Panc1 (cell line): ENCODE data around the gene KIAA0586. TPM values are rescaled to one million over a fixed set of nuclear protein-coding genes. Genes with fewer than 3 reads are reported as not detected.

Experiments
- ATAC-seq: fragments of 200-7000 bp; cut with Tn5 transposase; 2 replicates; pipeline ENCODE4 v1.9.1; 2020; ENCODE audit warnings: mild to moderate bottlenecking, moderate library complexity
- BruUV-seq: library from RNA; stranded (reverse); fragments of 400-500 nt; replicated peaks from 2 replicates; lab custom pipeline; 2021; lab: Mats Ljungman, UMichigan
- CTCF ChIA-PET: fragments of 300-600 bp; sonication (Branson Sonifier 250); formaldehyde crosslinking; loops from one replicate; lab custom pipeline; 2022; ENCODE audit warnings: antibody characterized with exemption; lab: Charles Lee
- POLR2A ChIA-PET: fragments of 300-600 bp; sonication (Branson Sonifier 250); formaldehyde crosslinking; loops from one replicate; lab custom pipeline; 2022; ENCODE audit warnings: antibody characterized with exemption; lab: Charles Lee
- DNase-seq: peaks from one replicate; pipeline ENCODE4 v3.0.0-alpha.2; 2010; ENCODE audit warnings: low read depth, low spot score
- H3K27ac ChIP-seq: 2 replicates; pipeline ENCODE4 v1.5.1; 2011; ENCODE audit warnings: mild to moderate bottlenecking, low read length, inconsistent platforms
- H3K27me3 ChIP-seq: fragments of 200-500 bp; sonication (Bioruptor generic); 2 replicates; pipeline ENCODE4 v1.6.0; 2014; ENCODE audit warnings: low read length, inconsistent platforms; ENCODE audit not compliant: control insufficient read depth, insufficient read depth
- H3K36me3 ChIP-seq: fragments of 200-500 bp; sonication (Bioruptor generic); 2 replicates; pipeline ENCODE4 v1.5.1; 2014; ENCODE audit warnings: inconsistent platforms, mild to moderate bottlenecking, low read length, moderate library complexity; ENCODE audit not compliant: control insufficient read depth, insufficient read depth
- H3K4me1 ChIP-seq: 2 replicates; pipeline ENCODE4 v1.5.1; 2011; ENCODE audit warnings: inconsistent platforms, mild to moderate bottlenecking, low read length, moderate library complexity; ENCODE audit not compliant: control insufficient read depth, insufficient read depth
- H3K4me3 ChIP-seq, 2 experiments: 2 replicates each; pipeline ENCODE4 v1.5.1; 2011 to 2012; ENCODE audit warnings: low read depth in 2 of 2, low read length in 2 of 2, mild to moderate bottlenecking in 2 of 2, inconsistent platforms in 1 of 2, moderate library complexity in 1 of 2
- H3K9me3 ChIP-seq: fragments of 200-500 bp; sonication (Bioruptor generic); 2 replicates; pipeline ENCODE4 v1.5.1; 2014; ENCODE audit warnings: low read depth, mild to moderate bottlenecking, inconsistent platforms, low read length, moderate library complexity; ENCODE audit not compliant: control insufficient read depth, insufficient read depth
- CTCF ChIP-seq: fragments of 450-650 bp; IDR thresholded peaks from 2 replicates; pipeline ENCODE4 v1.5.1; 2017; ENCODE audit warnings: mild to moderate bottlenecking
- POLR2AphosphoS5 ChIP-seq: IDR thresholded peaks from 2 replicates; pipeline ENCODE4 v1.6.1; 2012; ENCODE audit warnings: mild to moderate bottlenecking, low read depth, low read length, moderate library complexity
- REST ChIP-seq, 2 experiments: IDR thresholded peaks; 2 replicates each; pipeline ENCODE4 v1.6.1; 2011 to 2012; ENCODE audit warnings: low read depth in 2 of 2, control low read depth in 1 of 2, low read length in 1 of 2, mild to moderate bottlenecking in 1 of 2, moderate library complexity in 1 of 2; ENCODE audit not compliant: insufficient read depth in 1 of 2
- SIN3A ChIP-seq: IDR thresholded peaks from 2 replicates; pipeline ENCODE4 v1.6.1; 2012; ENCODE audit warnings: low read depth, mild to moderate bottlenecking, low read length, moderate library complexity, borderline replicate concordance; ENCODE audit not compliant: insufficient read depth
- TCF7L2 ChIP-seq: IDR thresholded peaks from 2 replicates; pipeline ENCODE4 v1.6.1; 2011; ENCODE audit warnings: mild to moderate bottlenecking, low read depth, low read length, inconsistent platforms
- in situ Hi-C: cut with HindIII; loops from 2 replicates; pipeline ENCODE4 v1.10.0; 2016; ENCODE audit warnings: low sequenced_read_pairs, low pct_unique_long_range_greater_than_20kb
- intact Hi-C: fragments of 100-400 bp; cut with micrococcal nuclease; formaldehyde crosslinking; loops from one replicate; pipeline ENCODE4 v1.10.0; 2022; ENCODE audit not compliant: unreplicated experiment
- total RNA-seq: library from RNA; stranded (reverse); gene quantifications from one replicate; pipeline ENCODE4 v1.2.1, GENCODE V29; 2021; ENCODE audit not compliant: unreplicated experiment

The KIAA0586 gene
- total RNA-seq, 1 experiment from 2014 or later, result 14.7 TPM

- H3K27ac ChIP-seq, result no peak overlapping the region
- intact Hi-C loops, result no loop called here
Measured at GRCh38 chr14:58535044-58535443, 107.5 kb downstream of the KIAA0586 start.

GRCh38 chr14:58537004-58537403, 109.5 kb downstream of the KIAA0586 start:
- DNase-seq (no peak), ATAC-seq (no peak)
- BruUV-seq, result no TSS peak
- in situ Hi-C loops, result no loop called here
- no peak overlapping the region for H3K27ac ChIP-seq
- TF ChIP-seq POLR2AphosphoS5, result no peak
- no peak for TF ChIP-seq TCF7L2
- TF ChIP-seq CTCF, result no peak
- no peak for TF ChIP-seq REST (IDR thresholded peaks at IDR 0.05; ENCODE audit: insufficient read depth in 1 of 2, low read depth in 2 of 2, low read length in 1 of 2)
- no peak for TF ChIP-seq SIN3A
- intact Hi-C loops, result no loop called here
- H3K27me3 ChIP-seq, result no peaks in the 10 kb centered on the region
- no peaks in the 10 kb centered on the region for H3K9me3 ChIP-seq
- no peak overlapping the region for H3K4me3 ChIP-seq
- no peaks in the 10 kb centered on the region for H3K4me1 ChIP-seq
- POLR2A ChIA-PET, result no interaction called here
- no peaks in the 10 kb centered on the region for H3K36me3 ChIP-seq
- CTCF ChIA-PET, result no interaction called here

More at GRCh38 chr14:58535044-58535443, 107.5 kb downstream of the KIAA0586 start:
- CTCF ChIA-PET, result no interaction called here
- ATAC-seq (no peak), DNase-seq (no peak)
- Histone ChIP-seq H3K4me1 (no peaks in the 10 kb centered on the region), H3K4me3 (no peak overlapping the region), H3K9me3 (no peaks in the 10 kb centered on the region), H3K36me3 (no peaks in the 10 kb centered on the region), H3K27me3 (no peaks in the 10 kb centered on the region)
- TF ChIP-seq TCF7L2, result no peak
- TF ChIP-seq SIN3A, result no peak
- TF ChIP-seq CTCF, result no peak
- TF ChIP-seq POLR2AphosphoS5, result no peak
- no peak for TF ChIP-seq REST (IDR thresholded peaks at IDR 0.05; ENCODE audit: insufficient read depth in 1 of 2, low read depth in 2 of 2, low read length in 1 of 2)
- POLR2A ChIA-PET, result no interaction called here
- in situ Hi-C loops, result no loop called here
- no TSS peak for BruUV-seq
